T-cell (primary cell): ENCODE results near the gene PPIF. TPM values are rescaled to one million over a fixed set of nuclear protein-coding genes. Genes with fewer than 3 reads are reported as not detected.
A peak's percentile ranks its signal among the peaks of the same experiment; 100 is the strongest.

Experiments
- ATAC-seq, 4 experiments: fragments of 200-7000 bp in 3 of 4; fragments of 150-1000 bp in 1 of 4; cut with Tn5 transposase; replicated peaks in 1 of 4; 1 replicate in 3 of 4; 2 replicates in 1 of 4; pipeline ENCODE4 v1.10.0; 2021; ENCODE audit warnings: moderate library complexity in 3 of 4, mild to moderate bottlenecking in 2 of 4, moderate number of reproducible peaks in 1 of 4
- CTCF ChIA-PET, 2 donors: fragments of 300-600 bp; sonication (Branson Sonifier 250); formaldehyde crosslinking; loops; one replicate each; lab custom pipeline; 2022; ENCODE audit warnings: antibody characterized with exemption in 2 of 2; lab: Charles Lee
- POLR2A ChIA-PET, 2 donors: fragments of 300-600 bp; sonication (Branson Sonifier 250); formaldehyde crosslinking; loops; one replicate each; lab custom pipeline; 2022; ENCODE audit warnings: antibody characterized with exemption in 2 of 2; lab: Charles Lee
- DNase-seq, 35 experiments: peaks; one replicate each; pipeline versions ENCODE4 v3.0.0 to v3.0.0-alpha.2; 2013 to 2023
- H3K27ac ChIP-seq: one replicate; pipeline ENCODE4 v1.5.1; 2013; ENCODE audit warnings: low read length
- H3K27me3 ChIP-seq, 2 experiments: replicated peaks in 1 of 2; 1 replicate in 1 of 2; 2 replicates in 1 of 2; pipeline versions ENCODE4 v1.6.1 to v1.7.0; 2013; ENCODE audit warnings: low read length in 1 of 2, mixed read lengths in 1 of 2; ENCODE audit not compliant: control insufficient read depth in 2 of 2, insufficient read depth in 2 of 2; ENCODE audit errors: extremely low read depth in 1 of 2
- H3K36me3 ChIP-seq, 2 donors: 1 replicate in 1 of 2; 2 replicates in 1 of 2; pipeline versions ENCODE4 v1.6.1 to v1.7.0; 2013; ENCODE audit warnings: low read length in 1 of 2; ENCODE audit not compliant: control insufficient read depth in 2 of 2, insufficient read depth in 1 of 2; ENCODE audit errors: extremely low read depth in 1 of 2
- H3K4me1 ChIP-seq, 2 experiments: 1 replicate in 1 of 2; 2 replicates in 1 of 2; pipeline versions ENCODE4 v1.6.1 to v1.7.0; 2013; ENCODE audit warnings: low read length in 2 of 2, mixed read lengths in 1 of 2; ENCODE audit not compliant: insufficient read depth in 2 of 2, control insufficient read depth in 1 of 2; ENCODE audit errors: extremely low read depth in 1 of 2
- H3K4me3 ChIP-seq, 2 donors: 1 replicate in 1 of 2; 2 replicates in 1 of 2; pipeline versions ENCODE4 v1.5.1 to v1.7.0; 2013; ENCODE audit warnings: mild to moderate bottlenecking in 2 of 2, low read length in 1 of 2, moderate library complexity in 1 of 2; ENCODE audit not compliant: control insufficient read depth in 1 of 2; ENCODE audit errors: extremely low read depth in 1 of 2
- H3K9me3 ChIP-seq: 2 replicates; pipeline ENCODE4 v1.7.0; 2013
- H3K27ac Mint-ChIP-seq, 2 donors: one replicate each; pipeline ENCODE4 v1.8.0; 2020 to 2021; ENCODE audit warnings: mild to moderate bottlenecking in 2 of 2, mixed read lengths in 2 of 2
- H3K27me3 Mint-ChIP-seq, 2 donors: one replicate each; pipeline ENCODE4 v1.8.0; 2021 to 2022; ENCODE audit warnings: mixed read lengths in 2 of 2
- H3K36me3 Mint-ChIP-seq: one replicate; pipeline ENCODE4 v1.8.0; 2021; ENCODE audit warnings: mixed read lengths
- H3K4me1 Mint-ChIP-seq, 3 donors: one replicate each; pipeline ENCODE4 v1.8.0; 2020 to 2022; ENCODE audit warnings: mixed read lengths in 3 of 3, mild to moderate bottlenecking in 1 of 3
- H3K4me3 Mint-ChIP-seq, 3 donors: one replicate each; pipeline ENCODE4 v1.8.0; 2020 to 2022; ENCODE audit warnings: mild to moderate bottlenecking in 3 of 3, mixed read lengths in 3 of 3, moderate library complexity in 3 of 3
- H3K9me3 Mint-ChIP-seq, 3 donors: one replicate each; pipeline ENCODE4 v1.8.0; 2020 to 2022; ENCODE audit warnings: mixed read lengths in 3 of 3
- WGBS: methylation state at CpG from one replicate; pipeline ENCODE4 v1.1.5; 2013; ENCODE audit warnings: missing lambda C conversion rate; ENCODE audit not compliant: insufficient coverage; 5-methylcytosine and 5-hydroxymethylcytosine counted together
- total RNA-seq, 35 experiments: library from RNA in 6 of 35; stranded (reverse) in 6 of 35; fragments of 120-200 nt in 1 of 35; gene quantifications; one replicate each; pipeline versions ENCODE4 v1.2.1 to v1.2.4 and lab custom pipeline; 2013 to 2026

PPIF gene
- total RNA-seq (10 to 100 TPM; 25.6 to 36.2 (median 31.3) TPM), total RNA-seq (lab: John Stamatoyannopoulos, UW) (21.0 to 189 (median 43.7) reads per million in 29 experiments)
- total RNA-seq (2013), result 17.1 TPM

- Mint-ChIP-seq H3K4me3 (peak within 1 kb of the TSS; percentile 77 to 81 (median 81)), H3K27me3 (no peaks in the 10 kb centered on the region), H3K36me3 (peaks cover 23% of the 10 kb centered on the region), H3K9me3 (no peaks in the 10 kb centered on the region), H3K27ac (peak within 1 kb of the TSS; percentile 85 to 89), H3K4me1 (peaks cover 19 to 36% (median 29%) of the 10 kb centered on the region in 3 donors)
- no peaks in the 10 kb centered on the region for H3K27me3 ChIP-seq
- H3K27ac ChIP-seq, result peak within 1 kb of the TSS; percentile 82
- peak within 1 kb of the TSS; percentile 58 to 87 for H3K4me3 ChIP-seq
- DNase-seq (peak; percentile 75 to 96 (median 87)), ATAC-seq (peak; percentile 90 to 95 (median 90))
- CTCF ChIA-PET, result interaction anchor here (1.0 to 1.4 kb wide), 3 partner anchors 10 to 1300 kb away, joined by 3 to 4 read pairs (median 3); no protein-coding TSS in a partner anchor
- POLR2A ChIA-PET, result no interaction called here
- WGBS, result 1% methylated on average over 77 of the region's 77 CpGs
- H3K9me3 ChIP-seq, result no peaks in the 10 kb centered on the region
- peaks cover 3 to 53% of the 10 kb centered on the region in 2 experiments for H3K4me1 ChIP-seq
- H3K36me3 ChIP-seq, result peaks cover 16 to 26% of the 10 kb centered on the region in 2 donors
Observed at GRCh38 chr10:79347226-79347893, at the start of gene PPIF. Gene PPIF (plus strand): TSS chr10:79347469. CDS start chr10:79347549, 80 bp downstream.

- no peaks in the 10 kb centered on the region for H3K27me3 Mint-ChIP-seq
- ATAC-seq (peak in 2 of 4 experiments; percentile 22 to 31), DNase-seq (peak in 1 of 35 experiments; percentile 18)
- Histone ChIP-seq H3K4me3 (no peak overlapping the region), H3K27ac (no peak overlapping the region), H3K27me3 (no peaks in the 10 kb centered on the region), H3K4me1 (peaks cover 0 to under 1% of the 10 kb centered on the region in 2 experiments), H3K36me3 (peaks cover 26 to 67% of the 10 kb centered on the region in 2 donors), H3K9me3 (no peaks in the 10 kb centered on the region)
- CTCF ChIA-PET, result no interaction called here
- H3K36me3 Mint-ChIP-seq, result peaks cover 45% of the 10 kb centered on the region
- H3K27ac Mint-ChIP-seq, result peak overlapping the region in 1 of 2 donors; percentile 15
- POLR2A ChIA-PET, result no interaction called here
- 92% methylated on average over 24 of the region's 27 CpGs for WGBS
- no peak overlapping the region for H3K4me3 Mint-ChIP-seq
- H3K9me3 Mint-ChIP-seq, result no peaks in the 10 kb centered on the region
- H3K4me1 Mint-ChIP-seq, result peaks cover 0 to 7% (median 0%) of the 10 kb centered on the region in 3 donors
Observed at GRCh38 chr10:79298403-79299244, 48.6 kb upstream of the PPIF start.

GRCh38 chr10:79299397-79300241, 47.6 kb upstream of the PPIF start:
- no peak overlapping the region for H3K27ac Mint-ChIP-seq
- peaks cover 36 to 70% of the 10 kb centered on the region in 2 donors for H3K36me3 ChIP-seq
- H3K4me3 Mint-ChIP-seq, result no peak overlapping the region
- ChIA-PET POLR2A (no interaction called here), CTCF (no interaction called here)
- peaks cover 0 to 3% (median 0%) of the 10 kb centered on the region in 3 donors for H3K4me1 Mint-ChIP-seq
- no peak overlapping the region for H3K27ac ChIP-seq
- no peak for DNase-seq
- no peaks in the 10 kb centered on the region for H3K9me3 Mint-ChIP-seq
- no peaks in the 10 kb centered on the region for H3K27me3 Mint-ChIP-seq
- no peak for ATAC-seq
- no peaks in the 10 kb centered on the region for H3K27me3 ChIP-seq
- H3K4me1 ChIP-seq, result no peaks in the 10 kb centered on the region
- H3K4me3 ChIP-seq, result no peak overlapping the region
- no peaks in the 10 kb centered on the region for H3K9me3 ChIP-seq
- WGBS, result 91% methylated on average over 13 of the region's 13 CpGs
- H3K36me3 Mint-ChIP-seq, result peaks cover 45% of the 10 kb centered on the region

- Mint-ChIP-seq H3K4me3 (no peak overlapping the region), H3K36me3 (peaks cover 42% of the 10 kb centered on the region), H3K9me3 (no peaks in the 10 kb centered on the region), H3K27ac (no peak overlapping the region), H3K4me1 (no peaks in the 10 kb centered on the region), H3K27me3 (no peaks in the 10 kb centered on the region)
- CTCF ChIA-PET, result no interaction called here
- DNase-seq (no peak), ATAC-seq (no peak)
- no peaks in the 10 kb centered on the region for H3K4me1 ChIP-seq
- WGBS, result 95% methylated on average over 24 of the region's 24 CpGs
- H3K4me3 ChIP-seq, result no peak overlapping the region
- H3K9me3 ChIP-seq, result no peaks in the 10 kb centered on the region
- H3K27me3 ChIP-seq, result no peaks in the 10 kb centered on the region
- H3K27ac ChIP-seq, result no peak overlapping the region
- POLR2A ChIA-PET, result no interaction called here
- H3K36me3 ChIP-seq, result peaks cover 32 to 81% of the 10 kb centered on the region in 2 donors
Observed at GRCh38 chr10:79300711-79301110, 46.6 kb upstream of the PPIF start.

- H3K4me1 Mint-ChIP-seq, result no peaks in the 10 kb centered on the region
- H3K9me3 ChIP-seq, result no peaks in the 10 kb centered on the region
- H3K4me3 Mint-ChIP-seq, result no peak overlapping the region
- no peak overlapping the region for H3K4me3 ChIP-seq
- ChIA-PET CTCF (interaction anchor here (0.6 to 0.7 kb wide), 4 partner anchors 14 to 156 kb away, joined by 3 to 4 read pairs (median 4); no protein-coding TSS in a partner anchor), POLR2A (interaction anchor here in 1 of 2 donors (0.7 kb wide), 1 partner anchor 170 kb away, joined by 6 read pairs; no protein-coding TSS in a partner anchor)
- ATAC-seq (no peak), DNase-seq (no peak)
- no peaks in the 10 kb centered on the region for H3K9me3 Mint-ChIP-seq
- 94% methylated on average over 18 of the region's 19 CpGs for WGBS
- H3K27me3 ChIP-seq, result no peaks in the 10 kb centered on the region
- peak overlapping the region in 1 of 2 donors; percentile 44 for H3K27ac Mint-ChIP-seq
- H3K27ac ChIP-seq, result no peak overlapping the region
- no peaks in the 10 kb centered on the region for H3K4me1 ChIP-seq
- H3K27me3 Mint-ChIP-seq, result no peaks in the 10 kb centered on the region
- peaks cover 35 to 89% of the 10 kb centered on the region in 2 donors for H3K36me3 ChIP-seq
- H3K36me3 Mint-ChIP-seq, result peaks cover 37% of the 10 kb centered on the region
Observed at GRCh38 chr10:79301754-79302530, 45.3 kb upstream of the PPIF start.
